ENCODE measurements around the gene A2M.
"Not testable (repeated sequence)": the region's sequence is repeated elsewhere in the genome, so short reads cannot be mapped to it uniquely, and the experiment has no call there.

The A2M gene

DNA sequence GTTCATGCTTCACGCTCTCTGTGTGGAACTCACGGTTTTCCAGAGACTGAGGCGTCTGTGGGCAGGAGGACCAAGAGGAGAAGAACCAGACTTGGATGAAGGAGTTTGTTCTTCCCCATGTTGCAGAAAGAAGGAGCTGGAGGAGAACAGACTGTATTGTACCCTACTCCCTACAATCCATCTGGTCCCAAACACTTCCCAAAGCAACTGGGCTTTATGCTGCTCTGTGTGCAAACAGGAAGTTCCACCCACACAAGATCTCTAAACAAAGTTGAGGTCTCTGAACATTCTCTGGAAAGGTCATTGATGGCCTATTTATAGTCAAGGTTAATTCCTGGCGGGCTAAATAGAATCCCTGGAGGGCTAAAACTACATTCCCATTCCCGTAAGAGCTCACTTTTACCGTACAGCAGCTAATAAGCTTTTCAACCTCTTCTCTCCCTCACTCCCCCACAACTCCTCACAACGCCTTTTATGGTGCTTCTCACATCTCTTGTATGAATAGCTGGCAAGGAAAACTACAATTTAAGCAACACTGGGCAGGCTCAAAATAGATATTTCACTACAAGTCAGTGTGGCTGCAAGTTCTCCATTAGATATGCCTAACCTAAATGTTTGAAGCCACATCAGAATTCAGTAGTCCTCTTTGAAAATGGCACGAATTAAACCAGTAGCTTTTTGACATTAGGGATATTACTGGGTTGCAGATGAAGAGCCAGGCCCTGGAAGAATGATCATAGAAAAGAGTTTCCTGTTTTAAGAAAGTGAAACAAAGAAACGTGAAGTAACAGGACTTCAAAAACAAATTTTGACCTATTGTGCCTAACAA, at the start of gene A2M:
Gene A2M (minus strand): TSS at position 189 of the 829 bp plus-strand sequence. CDS start 70 bp downstream, at position 119.
- no peak for DNase-seq (ENCODE audit: low read depth in 2 of 3, low spot score in 2 of 3)

DNA sequence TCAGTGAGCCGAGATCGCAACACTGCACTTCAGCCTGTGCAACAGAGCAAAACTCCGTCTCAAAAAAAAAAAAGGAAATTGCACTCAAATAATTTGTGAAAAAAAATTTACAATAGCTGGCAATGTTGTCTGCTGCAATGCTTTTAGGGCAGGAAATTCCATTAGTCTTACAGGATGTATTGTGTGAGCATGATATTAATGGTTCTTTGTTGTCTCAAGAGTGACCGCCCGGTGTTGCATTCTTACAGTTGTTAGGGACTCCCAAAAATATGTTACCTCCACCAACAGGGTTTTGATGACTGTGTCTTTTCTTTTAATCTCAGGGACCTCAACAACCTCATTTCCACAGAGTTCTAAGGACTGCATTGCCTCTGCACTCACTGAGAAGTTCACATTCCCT, 47.7 kb upstream of the A2M start:
- no peak for DNase-seq (ENCODE audit: low read depth in 2 of 3, low spot score in 2 of 3)

DNA sequence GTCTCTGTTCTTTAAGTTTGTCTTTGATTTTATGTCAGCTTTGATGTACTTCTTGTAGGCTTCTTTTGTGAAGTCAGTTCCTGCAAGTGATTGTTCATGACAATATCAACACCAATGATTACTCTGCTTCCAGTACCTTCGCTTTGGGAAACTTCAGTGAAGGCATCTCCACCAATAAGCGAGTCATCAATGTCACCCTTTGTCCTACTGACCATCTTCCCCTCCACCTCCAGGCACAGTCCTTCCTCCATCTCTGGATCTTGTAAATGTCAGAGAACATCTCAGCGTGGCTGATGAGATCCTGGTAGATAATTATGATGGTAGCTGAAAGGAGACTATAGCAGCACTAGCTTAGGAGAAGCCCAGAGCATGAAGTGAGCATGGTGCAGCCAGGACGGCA, 40.4 kb upstream of the A2M start:
- no peak for DNase-seq (ENCODE audit: low read depth in 2 of 3, low spot score in 2 of 3)

DNA sequence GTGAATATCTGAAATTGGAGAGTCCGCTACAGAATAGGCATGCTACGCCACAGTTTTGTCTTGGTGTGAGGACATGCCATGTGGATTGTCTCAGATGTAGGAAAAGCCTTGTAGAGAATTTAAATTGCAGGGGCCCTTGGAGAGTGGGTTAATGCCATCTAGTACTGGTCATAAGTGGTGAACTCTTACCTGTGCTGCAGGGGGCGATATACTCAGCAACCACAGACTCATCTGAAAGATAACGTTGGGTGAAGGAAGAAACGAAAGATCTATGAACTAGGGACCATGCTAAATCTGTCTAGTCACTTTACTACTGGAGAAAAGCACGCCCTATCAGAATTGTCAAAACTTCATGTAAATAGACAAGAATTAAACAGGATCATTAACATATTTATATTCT, 33.7 kb upstream of the A2M start:
- no peak for DNase-seq (ENCODE audit: low read depth in 2 of 3, low spot score in 2 of 3)

DNA sequence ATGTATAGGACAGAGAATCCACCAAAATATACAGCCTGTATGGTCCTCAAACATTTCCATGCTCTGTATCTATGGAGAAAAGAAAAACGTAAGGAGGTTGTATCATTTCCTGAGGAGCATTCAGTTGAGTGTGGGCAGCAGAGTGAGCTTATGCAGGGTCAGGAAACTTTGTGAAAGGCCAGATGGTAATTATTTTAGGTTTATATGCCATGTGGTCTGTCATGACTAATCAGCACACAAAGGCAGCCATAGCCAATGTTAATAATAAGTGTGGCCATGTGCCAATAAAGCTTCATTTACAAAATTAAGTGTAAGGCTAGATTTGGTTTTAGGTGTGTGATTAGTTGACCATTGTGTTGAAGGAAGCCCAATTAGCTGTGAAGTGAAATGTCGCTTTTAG, 33.2 kb upstream of the A2M start:
- no peak for DNase-seq (ENCODE audit: low read depth in 2 of 3, low spot score in 2 of 3)

DNA sequence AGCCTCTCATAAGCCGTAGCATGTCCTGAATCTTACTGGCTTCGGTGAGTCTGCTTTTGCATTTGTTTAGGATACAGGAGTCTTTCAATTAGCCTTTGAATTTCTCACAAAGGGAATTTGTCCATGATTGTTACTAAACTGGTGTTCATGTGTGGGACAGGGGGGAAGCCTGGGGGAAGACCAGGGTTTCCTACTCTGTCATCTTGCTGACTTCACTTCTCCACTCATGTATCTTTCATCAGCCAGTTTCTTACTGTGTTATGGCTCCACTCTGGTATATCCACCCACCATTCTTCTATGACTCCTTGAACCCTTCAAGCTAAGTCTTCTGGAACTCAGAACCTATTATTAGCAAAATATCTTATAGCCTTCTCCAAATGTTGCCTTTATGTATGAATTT, 31.7 kb upstream of the A2M start:
- no peak for DNase-seq (ENCODE audit: low read depth in 2 of 3, low spot score in 2 of 3)

DNA sequence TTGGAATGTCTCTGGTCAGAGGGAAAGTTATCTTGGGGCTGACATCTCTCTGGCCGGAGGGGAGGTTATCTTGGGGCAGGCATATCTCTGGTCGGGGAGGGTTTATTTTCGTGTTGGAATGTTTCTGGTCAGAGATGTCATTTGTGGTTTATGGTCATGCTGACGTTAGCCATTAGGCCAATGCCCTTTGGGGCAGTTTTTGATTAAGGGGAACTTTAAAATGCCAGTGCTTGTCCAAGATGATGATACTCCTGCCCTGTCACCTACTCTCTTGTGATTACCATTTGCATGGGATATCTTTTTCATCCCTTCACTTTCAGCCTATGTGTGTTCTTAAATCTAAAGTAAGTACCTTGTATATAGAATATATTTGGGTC, 29.0 kb upstream of the A2M start:
- DNase-seq (ENCODE audit: low read depth in 2 of 3, low spot score in 2 of 3): no peak

DNA sequence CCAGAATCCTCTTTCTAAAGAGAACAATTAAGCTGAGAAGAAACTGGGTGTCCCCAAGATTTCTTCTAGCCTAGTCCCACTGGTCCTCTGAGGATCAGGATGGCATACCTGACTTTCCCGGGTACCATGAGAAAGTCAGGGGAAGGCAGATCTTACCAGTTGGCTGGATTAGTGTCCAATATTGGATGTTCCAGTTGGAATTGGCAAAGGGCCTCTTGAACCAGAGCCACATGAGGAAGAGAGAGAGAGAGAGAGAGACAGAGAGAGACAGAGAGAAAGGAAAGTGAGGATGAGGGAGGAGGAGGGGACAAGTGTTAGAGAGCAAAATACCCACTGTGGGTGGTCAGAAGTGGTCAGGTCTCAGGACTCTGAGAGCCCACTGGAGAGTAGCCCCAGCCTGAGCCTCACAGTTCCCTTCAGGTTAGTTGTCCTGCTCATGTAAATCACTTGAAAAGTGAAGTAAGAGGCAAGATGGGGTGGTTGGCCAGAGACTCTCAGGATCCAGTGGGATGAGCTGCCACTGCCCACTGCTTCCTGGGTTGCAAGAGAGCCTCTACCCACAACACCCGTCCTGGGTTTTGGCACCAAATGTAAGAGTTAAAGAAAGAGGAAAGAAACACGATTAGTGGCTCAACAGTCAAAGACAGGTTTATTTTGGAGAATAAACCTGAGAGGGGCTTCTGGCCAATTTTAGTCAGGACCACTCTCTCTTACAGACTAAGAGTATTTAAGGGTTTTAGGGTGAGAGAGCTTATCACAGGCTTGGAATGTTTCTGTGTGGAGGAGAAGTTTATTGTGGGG, 28.4 kb upstream of the A2M start:
- DNase-seq (ENCODE audit: low read depth in 2 of 3, low spot score in 2 of 3): no peak

DNA sequence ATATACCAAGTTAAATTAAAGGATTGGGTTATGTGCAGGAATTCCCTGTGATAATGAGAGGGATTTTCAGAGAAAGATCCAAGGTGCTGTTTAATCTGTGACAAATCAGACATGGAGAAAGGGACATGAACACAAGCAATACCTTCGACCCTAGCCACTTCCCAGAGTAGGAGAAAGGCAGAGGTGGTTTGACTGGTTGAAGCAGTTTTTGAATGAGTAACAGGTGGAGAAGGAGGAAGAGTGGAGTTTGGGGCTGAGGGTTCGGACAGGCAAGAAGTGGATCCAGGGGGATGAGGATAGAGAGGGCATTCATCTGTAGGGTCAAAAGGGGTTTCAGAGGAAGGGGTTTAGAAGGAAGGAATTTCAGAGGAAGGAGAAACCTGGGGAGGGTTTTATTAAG, 27.4 kb upstream of the A2M start:
- no peak for DNase-seq (ENCODE audit: low read depth in 2 of 3, low spot score in 2 of 3)

DNA sequence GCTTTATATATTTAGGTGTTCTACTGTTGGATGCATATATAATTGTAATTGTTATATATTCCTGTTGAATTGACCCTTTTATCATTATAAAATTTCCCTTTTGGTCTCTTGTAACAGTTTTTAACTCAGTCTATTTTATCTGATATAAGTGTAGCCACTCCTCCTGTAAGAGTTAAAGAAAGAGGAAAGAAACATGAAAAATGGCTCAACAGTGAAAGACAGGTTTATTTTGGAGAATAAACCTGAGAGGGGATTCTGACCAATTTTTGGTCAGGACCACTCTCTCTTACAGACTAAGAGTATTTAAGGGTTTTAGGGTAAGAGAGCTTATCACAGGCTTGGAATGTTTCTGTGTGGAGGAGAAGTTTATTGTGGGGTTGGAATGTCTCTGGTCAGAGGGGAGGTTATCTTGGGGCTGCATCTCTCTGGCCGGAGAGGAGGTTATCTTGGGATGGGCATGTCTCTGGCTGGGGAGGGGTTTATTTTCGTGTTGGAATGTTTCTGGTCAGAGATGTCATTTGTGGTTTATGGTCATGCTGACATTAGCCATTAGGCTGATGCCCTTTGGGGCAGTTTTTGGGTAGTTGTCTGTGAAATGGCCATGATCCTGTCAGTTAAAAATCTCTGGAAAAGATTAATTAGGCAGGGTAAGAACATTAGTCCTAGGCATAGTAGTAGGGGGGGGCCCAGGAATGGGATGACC, 24.0 kb upstream of the A2M start:
- not testable (repeated sequence) for DNase-seq (ENCODE audit: low read depth in 2 of 3, low spot score in 2 of 3)

DNA sequence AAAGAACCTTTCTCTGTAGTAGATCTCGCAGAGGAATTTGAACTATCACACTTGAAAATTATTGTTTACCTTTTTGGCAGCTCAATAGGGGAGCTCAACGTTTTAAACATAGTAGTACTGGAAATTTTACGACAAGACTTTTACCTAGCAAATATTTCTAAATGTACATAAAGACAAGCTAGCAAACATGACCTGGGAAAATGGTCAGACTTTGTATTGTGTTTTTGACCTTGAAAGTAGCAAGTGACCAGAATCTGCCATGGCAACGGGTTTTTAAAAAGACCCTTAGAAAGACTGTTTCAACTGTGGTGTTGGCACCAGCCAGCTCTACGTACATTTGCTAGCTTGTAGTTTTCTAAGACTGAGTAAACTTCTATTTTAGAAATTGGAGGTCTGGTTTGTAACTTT, 20.2 kb upstream of the A2M start:
- DNase-seq (ENCODE audit: low read depth in 2 of 3, low spot score in 2 of 3): no peak

DNA sequence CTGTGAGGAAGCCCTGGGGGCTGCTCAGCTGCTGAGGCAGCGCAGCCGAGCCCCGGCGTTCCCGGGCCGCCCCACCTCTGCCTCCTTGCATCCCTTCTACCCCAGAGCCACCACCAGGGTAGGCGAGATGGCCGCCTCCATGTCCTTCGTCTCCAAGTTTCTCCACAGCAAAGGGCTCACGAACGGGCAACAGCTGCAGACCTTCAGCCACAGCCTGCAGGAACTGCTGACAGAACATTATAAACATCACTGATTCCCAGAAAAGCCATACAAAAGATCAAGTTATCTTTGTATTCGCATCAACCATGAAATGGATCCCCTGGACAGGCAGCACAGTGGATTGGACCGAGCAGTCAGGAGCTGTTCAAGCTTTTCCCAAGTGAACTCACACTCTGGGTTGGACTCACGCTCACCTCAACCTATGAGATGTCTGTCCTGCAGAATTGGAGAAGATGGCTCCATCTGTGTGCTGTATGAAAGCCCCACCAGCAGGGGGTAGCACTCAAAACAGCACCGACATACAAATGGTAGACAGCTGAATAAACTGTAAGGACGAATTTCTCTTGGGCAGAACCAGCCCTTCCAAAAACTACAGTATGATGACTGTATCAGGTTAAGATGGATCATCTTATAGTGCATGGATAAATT, 19.4 kb upstream of the A2M start:
- DNase-seq (ENCODE audit: low read depth in 2 of 3, low spot score in 2 of 3): no peak

DNA sequence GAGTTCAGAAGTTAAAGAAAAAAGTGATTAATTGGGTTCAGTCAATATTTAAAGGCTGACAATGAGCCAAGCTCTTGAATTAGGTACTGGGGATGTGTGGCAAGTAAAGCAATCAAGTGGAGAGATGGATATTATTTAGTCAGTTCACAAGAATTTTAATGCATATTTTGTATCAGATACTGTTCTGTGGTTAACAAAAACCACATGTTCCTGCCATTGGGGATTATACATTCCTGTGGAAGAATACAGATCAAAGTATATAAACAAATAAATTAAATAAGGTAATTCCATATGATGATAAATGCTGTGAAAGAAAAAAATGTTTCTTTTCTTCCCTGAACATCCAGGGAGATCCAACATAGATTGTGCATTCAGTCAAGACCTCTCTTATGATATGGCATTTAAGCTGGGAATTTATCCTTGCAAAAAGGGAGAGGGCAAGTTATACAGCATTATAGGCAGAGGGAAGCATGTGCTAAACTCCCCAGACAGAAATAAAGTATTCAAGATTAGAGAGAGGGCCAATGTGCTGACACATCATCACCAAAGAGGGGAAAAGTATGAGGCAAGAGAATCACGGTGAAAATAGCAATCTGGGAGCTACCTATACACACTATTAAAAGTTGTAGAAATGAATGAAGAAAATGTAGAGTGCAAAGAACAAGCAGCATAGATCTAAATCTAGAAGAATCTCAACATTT, 17.6 kb upstream of the A2M start:
- no peak for DNase-seq (ENCODE audit: low read depth in 2 of 3, low spot score in 2 of 3)

DNA sequence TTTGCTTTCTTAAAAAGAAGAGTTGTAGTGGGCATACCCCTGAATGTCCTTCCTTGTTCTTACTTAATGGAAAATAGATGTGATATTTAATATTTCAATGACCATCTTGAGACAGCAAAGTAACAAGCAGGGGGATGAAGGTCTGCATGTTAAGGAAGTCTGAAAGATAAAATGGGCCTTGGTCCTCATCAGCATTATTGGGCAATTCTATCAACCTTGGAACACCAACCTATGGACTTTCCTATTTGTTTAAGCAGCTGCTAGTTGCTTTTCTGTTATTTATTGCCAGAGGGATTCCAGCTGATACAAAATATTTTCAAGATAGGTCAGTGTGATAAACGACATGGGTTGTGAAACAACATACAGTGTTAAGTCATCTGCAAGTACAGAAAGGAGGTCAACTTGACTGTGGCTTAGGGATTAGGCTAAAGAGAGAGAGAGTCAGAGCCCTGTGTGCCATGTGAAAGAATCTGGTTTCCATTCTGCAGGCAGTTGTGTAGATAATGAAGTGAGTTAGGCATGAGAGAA, 16.4 kb upstream of the A2M start:
- no peak for DNase-seq (ENCODE audit: low read depth in 2 of 3, low spot score in 2 of 3)

DNA sequence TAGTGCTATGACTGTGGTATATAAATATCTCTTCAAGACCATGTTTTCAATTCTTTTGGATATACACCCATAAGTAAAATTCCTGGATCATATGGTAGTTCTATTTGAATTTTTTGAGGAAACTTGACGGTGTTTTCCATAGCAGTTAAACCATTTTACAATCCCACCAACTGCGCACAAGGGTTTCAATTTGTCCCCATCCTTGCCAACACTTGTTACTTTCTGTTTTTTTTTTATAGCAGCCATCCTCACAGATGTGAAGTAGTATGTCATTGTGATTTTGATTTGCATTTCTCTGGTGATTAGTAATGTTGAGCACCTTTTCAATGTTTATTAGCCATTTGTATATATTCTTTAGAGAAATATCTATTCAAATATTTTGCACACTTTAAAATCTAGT, 14.5 kb upstream of the A2M start:
- DNase-seq (ENCODE audit: low read depth in 2 of 3, low spot score in 2 of 3): no peak

DNA sequence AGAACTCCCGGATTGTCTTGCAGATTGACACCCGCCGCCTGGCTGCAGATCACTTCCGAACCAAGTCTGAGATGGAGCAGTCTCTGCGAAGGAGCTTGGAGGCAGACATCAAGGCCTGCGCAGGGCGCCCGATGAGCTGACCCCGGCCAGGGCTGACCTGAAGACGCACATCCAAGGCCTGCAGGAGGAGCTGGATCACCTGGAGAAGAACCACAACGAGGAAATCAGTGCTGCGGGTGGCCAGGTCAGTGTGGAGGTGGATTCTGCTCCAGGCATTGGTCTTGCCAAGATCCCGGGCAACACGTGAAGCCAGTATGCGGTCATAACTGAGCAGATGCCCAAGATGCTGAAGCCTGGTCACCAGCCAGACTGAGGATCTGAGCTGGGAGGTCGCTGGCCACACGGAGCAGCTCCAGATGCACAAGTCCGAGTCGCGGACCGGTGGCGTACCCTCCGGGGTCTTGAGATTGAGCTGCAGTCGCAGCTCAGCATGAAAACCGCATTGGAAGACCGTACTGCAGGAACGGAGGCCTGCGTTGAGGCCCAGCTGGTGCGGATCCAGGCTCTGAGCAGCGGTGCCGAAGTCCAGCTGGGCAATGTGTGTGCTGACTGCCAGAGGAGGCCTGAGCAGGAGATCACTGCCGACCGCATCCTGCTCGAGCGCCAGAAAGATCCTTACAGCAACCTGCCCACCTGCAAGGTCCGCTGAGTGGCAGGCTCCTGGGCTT, 12.4 kb upstream of the A2M start:
- no peak for DNase-seq (ENCODE audit: low read depth in 2 of 3, low spot score in 2 of 3)

DNA sequence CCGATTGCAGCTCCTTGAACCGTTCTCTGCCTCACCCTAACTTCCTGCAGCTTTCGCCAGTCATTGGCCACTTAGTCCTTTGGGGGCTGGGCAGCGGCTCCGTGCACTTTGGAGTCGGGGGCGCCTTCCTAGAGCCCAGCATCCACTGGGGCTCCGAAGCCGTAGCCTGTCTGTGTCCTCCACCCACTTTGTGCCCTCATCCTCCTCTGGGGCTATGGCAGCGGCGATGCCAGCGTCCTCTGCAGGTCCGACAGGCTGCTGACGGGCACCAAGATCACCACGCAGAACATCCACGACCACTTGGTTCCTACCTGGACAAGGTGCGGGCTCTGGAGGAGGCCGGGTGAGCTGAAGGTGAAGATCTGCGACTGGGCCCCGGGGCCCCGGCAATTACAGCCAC, 11.8 kb upstream of the A2M start:
- DNase-seq (ENCODE audit: low read depth in 2 of 3, low spot score in 2 of 3): no peak

DNA sequence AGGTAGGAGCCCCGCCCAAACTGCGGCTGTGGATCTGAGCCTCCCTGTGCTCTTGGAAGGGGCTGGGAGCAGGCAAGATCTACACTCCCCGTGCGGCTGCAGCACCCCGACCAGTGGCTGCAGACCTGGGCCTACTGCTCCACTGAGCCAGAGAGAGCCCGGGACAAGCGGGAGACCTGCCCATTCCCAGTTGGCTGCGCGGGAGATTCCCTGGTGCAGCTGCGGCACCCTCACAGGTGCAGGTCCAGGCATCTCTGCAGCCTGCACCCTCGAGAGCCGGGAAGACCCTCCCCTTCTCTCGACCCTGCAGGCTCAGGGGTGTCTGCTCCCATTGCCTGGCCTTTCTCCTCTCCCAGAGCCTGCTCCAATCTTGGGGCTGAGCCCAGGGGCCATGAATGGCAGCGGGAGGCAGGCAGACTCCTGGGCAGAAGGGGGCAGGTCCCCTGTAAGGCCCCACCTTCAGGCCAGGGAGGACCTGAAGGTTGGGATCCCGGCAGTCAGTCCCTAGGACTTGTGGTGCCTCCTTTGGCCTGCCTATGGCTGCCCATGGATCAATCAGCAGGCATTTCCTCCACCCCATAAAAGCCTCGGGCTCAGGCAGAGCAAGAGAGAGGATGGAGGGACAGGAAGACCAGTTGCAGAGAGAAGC, 8.8 kb upstream of the A2M start:
- DNase-seq (ENCODE audit: low read depth in 2 of 3, low spot score in 2 of 3): no peak

DNA sequence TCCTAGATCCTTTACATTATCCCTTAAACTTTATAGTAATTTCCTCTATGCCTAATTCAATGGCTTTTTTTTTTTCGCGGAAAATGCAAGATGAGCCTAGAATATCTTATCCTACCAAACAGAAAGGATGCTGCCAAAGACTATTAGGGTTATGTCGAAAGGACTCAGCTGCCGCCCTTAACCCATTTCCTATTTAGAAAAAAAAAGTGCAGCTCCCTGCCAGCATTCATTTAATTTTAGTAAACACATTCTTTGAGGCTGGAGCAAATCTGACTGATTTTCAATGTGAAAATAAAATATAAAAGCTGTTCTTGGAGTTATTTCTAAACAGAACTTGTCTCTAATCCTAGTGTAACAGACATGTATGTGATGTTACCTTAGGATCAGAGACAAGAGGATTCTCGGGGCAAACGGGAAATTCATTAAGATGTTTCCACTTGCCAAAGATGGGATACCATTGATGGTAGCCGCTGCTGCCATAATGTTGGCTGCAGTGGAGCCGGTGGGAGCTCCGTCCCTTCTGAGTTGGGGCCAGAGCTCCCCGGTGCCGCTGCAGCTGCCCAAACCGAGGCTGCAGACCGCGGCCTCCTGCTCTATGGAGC, 8.2 kb upstream of the A2M start:
- DNase-seq (ENCODE audit: low read depth in 2 of 3, low spot score in 2 of 3): no peak

All from activated CD8-positive, alpha-beta memory T cell treated with anti-CD3 and anti-CD28 coated beads for 48 hours (primary cell).